Skeletal muscle cell (primary cell): ENCODE measurements around the gene ESPN.
"Not testable (repeated sequence)": the region's sequence is repeated elsewhere in the genome, so short reads cannot be mapped to it uniquely, and the experiment has no call there.

ENCODE experiments used
- DNase-seq: peaks from one replicate; pipeline ENCODE4 v3.0.0-alpha.2; 2010; ENCODE audit warnings: low read depth
- H3K4me3 ChIP-seq: 2 replicates; pipeline ENCODE4 v1.5.1; 2011; ENCODE audit warnings: low read depth, mild to moderate bottlenecking, control low read depth, low read length, moderate library complexity

The ESPN gene

DNA sequence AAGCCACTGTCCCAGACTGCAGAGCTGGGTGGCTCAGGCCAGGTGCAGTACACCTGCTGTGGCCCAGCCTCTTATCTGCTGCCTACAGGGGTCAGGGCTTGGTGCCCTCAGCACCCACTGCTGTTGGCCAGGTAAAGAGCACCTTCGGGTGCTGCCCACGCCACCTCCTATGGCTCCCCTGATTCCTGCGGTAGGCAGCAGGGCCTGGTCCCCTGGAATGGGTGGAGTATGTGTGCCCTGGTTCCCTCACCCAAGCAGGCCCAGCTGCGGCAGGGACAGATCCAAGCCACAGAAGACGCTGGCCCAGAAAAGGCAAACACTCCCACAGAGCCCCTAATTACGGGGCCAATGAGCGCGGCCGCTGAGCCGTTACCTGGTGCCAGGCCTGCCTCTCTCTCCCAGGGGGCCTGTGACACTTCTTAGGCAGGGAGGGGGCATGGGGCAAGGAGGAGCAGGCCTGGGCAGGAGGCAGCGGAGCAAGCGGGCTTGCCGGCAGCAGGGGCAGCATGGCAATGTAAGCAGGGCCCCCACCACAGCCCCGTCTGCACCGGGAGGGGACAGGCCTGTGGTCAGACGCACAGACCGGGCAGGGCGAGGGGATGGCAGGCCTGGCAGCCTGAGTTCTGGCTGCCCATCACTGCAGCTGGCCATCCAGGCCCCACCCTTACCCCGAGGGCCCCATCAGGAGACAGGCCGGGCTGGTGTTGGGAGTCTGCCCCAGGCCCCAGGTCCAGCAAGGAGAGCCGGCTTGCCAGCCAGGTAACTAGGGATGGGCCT is 19.0 kb downstream of the ESPN start:
- no peak for DNase-seq
- no peak overlapping the region for H3K4me3 ChIP-seq

DNA sequence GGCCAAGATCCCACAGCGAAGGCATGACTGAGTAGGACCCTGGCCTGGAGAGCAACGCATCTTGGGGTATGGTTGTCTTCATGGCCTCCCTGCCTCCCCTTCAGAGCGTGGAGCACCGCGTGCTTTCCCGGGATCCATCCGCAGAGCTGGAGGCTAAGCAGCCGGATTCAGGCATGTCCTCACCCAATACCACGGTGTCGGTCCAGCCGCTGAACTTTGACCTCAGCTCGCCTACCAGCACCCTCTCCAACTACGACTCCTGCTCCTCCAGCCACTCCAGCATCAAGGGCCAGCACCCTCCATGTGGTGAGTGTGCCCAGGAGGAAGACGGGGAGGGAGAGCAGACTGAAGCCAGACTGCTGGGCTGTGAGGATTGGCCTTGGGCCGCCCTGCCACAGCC is 19.8 kb downstream of the ESPN start:
- H3K4me3 ChIP-seq, result no peak overlapping the region

GRCh38 chr1:6445062-6445763 is 20.6 kb downstream of the ESPN start:
- no peak overlapping the region for H3K4me3 ChIP-seq
- DNase-seq, result no peak

More for the DNA sequence above, 19.8 kb downstream of the ESPN start:
- no peak for DNase-seq

GRCh38 chr1:6445929-6446328 is 21.4 kb downstream of the ESPN start:
- H3K4me3 ChIP-seq, DNase-seq: not testable (repeated sequence)

DNA sequence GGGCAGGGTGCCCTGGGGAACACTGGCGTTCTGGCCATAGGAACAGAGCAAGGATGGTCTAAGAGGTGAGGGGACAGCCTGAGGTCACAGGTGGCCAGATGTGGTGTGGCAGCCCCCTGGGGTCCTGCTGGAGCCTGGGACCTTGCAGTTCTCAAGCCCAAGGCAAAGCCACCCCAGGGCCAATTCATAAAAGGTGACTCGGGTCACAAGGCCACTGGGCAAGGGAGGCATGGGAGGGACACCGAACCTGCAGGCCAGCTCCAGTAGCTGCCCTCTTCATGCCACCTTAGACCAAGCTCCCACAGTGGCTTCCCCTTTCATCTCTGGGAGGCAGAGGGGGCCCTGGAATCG is 22.1 kb downstream of the ESPN start:
- no peak for DNase-seq
- H3K4me3 ChIP-seq, result no peak overlapping the region

GRCh38 chr1:6447016-6447817 is 22.6 kb downstream of the ESPN start:
- DNase-seq, result no peak
- no peak overlapping the region for H3K4me3 ChIP-seq

GRCh38 chr1:6447818-6448748 is 23.5 kb downstream of the ESPN start:
- H3K4me3 ChIP-seq, result no peak overlapping the region
- no peak for DNase-seq

GRCh38 chr1:6448749-6449631 is 24.4 kb downstream of the ESPN start:
- DNase-seq, result no peak
- H3K4me3 ChIP-seq, result no peak overlapping the region

DNA sequence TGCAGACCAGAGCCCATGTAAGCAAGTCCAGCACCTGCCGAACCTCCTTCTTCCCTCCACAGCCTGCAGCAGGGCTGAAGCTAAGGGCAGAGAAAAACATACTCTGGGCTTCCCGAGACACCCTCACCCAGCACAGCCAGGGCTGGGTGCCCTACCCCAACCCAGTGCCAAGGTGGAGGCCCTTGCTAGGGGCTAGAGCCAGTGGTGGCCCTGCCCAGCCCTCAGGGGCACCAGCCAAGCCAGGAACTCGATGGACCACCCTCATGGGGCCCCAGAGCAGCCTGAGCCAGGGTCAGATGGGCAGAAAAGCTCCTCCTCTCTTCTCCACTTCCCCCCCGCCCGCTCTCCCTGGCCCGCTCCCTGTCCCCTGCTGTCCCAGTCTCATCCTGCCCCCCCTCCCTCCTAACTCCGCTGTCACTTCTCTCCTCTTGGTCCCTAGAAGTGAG is 25.5 kb downstream of the ESPN start:
- DNase-seq, result no peak
- no peak overlapping the region for H3K4me3 ChIP-seq

- DNase-seq, H3K4me3 ChIP-seq: not testable (repeated sequence)
These were observed 25.9 kb downstream of the ESPN start for GRCh38 chr1:6450486-6450885.

- no peak for DNase-seq
- no peak overlapping the region for H3K4me3 ChIP-seq
These were observed 26.4 kb downstream of the ESPN start for GRCh38 chr1:6450943-6451373.

DNA sequence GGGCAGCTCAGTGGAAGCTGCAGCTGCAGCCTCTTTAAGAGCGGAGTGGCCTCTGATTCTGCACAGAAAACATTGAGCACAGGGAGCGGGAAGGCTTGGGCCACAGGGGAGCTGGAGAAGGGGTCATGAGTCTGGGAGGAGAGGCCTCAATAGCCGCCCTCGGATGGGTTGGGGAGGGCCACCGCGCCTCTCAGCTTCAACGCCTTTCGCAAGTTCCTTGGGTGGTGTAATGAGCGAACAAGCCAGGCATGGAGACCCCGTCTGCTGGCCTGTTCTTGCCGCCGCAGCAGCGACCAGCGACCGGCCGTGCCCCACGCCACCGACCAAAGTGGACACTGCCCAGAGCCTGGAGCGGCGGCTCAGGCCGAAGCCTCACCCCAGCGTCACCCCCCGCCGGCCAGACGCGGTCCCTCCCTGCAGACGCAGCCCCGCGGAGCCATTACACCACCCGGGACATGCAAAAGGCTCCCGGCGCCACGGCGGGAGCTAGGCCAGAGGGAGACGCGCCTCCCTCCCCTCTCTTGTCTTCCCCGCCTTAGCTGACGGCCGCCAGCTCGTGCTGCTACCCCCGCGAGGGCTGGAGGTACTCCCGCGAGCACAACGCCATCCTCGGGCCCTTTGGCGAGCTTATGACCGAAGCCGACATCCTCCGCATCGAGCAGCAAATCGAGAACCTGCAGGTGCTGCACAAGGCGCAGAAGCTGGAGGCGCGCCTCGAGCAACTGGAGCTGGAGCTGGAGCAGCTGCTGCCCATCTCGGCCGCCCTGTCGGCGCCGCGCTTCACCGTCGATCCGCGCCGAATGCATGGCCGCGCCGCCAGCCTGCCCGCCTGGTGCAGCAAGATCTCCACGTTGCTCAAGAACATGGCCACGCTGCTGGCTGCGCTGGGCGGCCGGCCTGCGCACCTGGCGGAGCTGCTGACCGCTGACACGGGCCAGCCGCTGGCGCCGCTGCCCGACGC is 29.6 kb downstream of the ESPN start:
- DNase-seq, H3K4me3 ChIP-seq: not testable (repeated sequence)

DNA sequence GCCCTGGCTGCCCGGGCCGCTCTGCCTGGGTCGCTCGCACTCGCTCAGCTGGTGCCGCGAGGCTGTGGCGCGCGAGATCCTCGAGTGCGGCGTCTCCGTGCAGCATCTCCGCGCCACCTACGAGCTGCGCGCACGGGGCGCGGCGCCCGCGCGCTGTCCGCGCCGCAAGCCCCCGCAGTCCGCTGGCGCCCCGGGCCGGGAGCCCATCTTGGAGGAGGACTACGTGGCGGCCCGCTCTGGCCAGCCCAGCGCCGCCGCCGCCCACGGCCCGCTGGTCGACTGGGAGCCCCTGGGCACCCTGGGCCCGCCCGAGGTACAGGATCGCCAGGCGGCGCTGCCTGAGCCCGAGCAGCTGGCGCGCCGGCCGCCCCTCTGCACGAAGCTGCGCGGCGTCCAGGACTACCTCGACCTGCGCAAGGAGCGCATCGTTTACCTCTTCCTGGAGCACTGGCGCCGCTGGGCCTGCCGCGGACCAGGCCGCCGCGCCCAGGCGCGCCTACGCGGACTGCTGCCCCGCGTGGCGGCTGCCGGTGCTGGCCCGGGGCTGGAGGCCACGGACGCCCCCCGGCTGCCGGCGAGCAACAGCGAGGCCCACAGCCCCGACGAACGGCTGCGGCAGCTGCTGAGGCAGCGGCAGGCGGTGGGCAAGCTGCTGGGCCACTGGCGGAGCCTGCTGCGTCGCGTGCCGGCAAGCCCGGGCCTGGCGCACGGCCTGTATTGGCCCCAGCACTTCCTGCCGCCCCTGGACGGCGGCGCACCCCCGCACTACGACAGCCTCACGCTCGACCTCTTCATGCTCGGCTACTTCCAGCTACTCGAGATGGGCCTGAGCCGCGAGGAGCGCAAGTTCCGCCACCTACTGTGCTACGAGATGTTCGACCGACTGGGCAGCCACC is 30.5 kb downstream of the ESPN start:
- DNase-seq, result no peak
- H3K4me3 ChIP-seq, result no peak overlapping the region

- H3K4me3 ChIP-seq, DNase-seq: not testable (repeated sequence)
These were observed 31.4 kb downstream of the ESPN start for GRCh38 chr1:6455752-6456520.

GRCh38 chr1:6456800-6457466 is 32.4 kb downstream of the ESPN start:
- H3K4me3 ChIP-seq, result no peak overlapping the region
- no peak for DNase-seq
